Gastrocnemius medialis (tissue), 4 donors: Measurements from ENCODE around the gene FEZF2.

Source experiments
- POLR2A ChIP-seq, 2 donors: fragments of 450-650 bp; IDR thresholded peaks; one replicate each; pipeline ENCODE4 v1.6.1; 2017; ENCODE audit warnings: antibody characterized with exemption in 2 of 2, mild to moderate bottlenecking in 2 of 2, moderate library complexity in 2 of 2
- TF ChIP-seq, protein P1 (sequence below), 5 experiments: fragments of 450-650 bp in 3 of 5; fragments of 200-600 bp in 2 of 5; sonication (generic) in 2 of 5; IDR thresholded peaks in 4 of 5; conservative IDR thresholded peaks in 1 of 5; 1 replicate in 4 of 5; 2 replicates in 1 of 5; pipeline ENCODE4 v1.5.1; 2016 to 2019; ENCODE audit warnings: antibody characterized with exemption in 5 of 5, mild to moderate bottlenecking in 3 of 5, moderate library complexity in 3 of 5

DNA sequence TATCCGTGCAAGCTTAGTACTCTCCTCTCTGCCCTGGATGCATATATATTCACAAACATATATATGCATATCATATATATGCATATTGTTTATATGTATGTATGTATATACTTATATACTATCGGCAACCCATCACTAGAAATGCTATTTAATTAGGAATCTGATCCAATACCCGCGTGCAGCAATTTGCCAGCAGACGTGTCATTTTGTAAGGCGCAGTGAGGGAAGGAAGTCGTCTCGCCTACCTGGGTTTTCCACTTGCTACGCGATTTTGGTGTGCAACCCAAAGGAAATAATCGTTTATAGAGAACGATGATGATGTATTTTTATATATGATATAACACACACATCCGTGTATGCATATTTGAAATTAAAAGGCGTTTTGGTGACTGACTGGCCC lies 5.6 kb upstream of the FEZF2 start:
- TF ChIP-seq, protein P1, sequence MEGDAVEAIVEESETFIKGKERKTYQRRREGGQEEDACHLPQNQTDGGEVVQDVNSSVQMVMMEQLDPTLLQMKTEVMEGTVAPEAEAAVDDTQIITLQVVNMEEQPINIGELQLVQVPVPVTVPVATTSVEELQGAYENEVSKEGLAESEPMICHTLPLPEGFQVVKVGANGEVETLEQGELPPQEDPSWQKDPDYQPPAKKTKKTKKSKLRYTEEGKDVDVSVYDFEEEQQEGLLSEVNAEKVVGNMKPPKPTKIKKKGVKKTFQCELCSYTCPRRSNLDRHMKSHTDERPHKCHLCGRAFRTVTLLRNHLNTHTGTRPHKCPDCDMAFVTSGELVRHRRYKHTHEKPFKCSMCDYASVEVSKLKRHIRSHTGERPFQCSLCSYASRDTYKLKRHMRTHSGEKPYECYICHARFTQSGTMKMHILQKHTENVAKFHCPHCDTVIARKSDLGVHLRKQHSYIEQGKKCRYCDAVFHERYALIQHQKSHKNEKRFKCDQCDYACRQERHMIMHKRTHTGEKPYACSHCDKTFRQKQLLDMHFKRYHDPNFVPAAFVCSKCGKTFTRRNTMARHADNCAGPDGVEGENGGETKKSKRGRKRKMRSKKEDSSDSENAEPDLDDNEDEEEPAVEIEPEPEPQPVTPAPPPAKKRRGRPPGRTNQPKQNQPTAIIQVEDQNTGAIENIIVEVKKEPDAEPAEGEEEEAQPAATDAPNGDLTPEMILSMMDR (IDR thresholded peaks at IDR 0.05 in 4 of 5, conservative IDR thresholded peaks at IDR 0.05 in 1 of 5): no peak
- no peak for TF ChIP-seq POLR2A (IDR thresholded peaks at IDR 0.05)
